MCF 10A (cell line): ENCODE measurements around the gene IFIT3. TPM values are rescaled to one million over a fixed set of nuclear protein-coding genes. Genes with fewer than 3 reads are reported as not detected.

Source experiments
- BruUV-seq: library from RNA; stranded (reverse); fragments of 400-500 nt; replicated peaks from 2 replicates; lab custom pipeline; 2021; lab: Mats Ljungman, UMichigan
- CTCF ChIA-PET: fragments of 300-600 bp; sonication (Branson Sonifier 250); formaldehyde crosslinking; extraction: SDS; loops from one replicate; lab custom pipeline; 2021; ENCODE audit warnings: antibody characterized with exemption, inconsistent platforms; lab: Yijun Ruan, JAX
- POLR2A ChIA-PET: fragments of 300-600, 350-650 bp; sonication (Branson Sonifier 250); formaldehyde crosslinking; extraction: SDS; loops from one replicate; lab custom pipeline; 2020; ENCODE audit warnings: antibody characterized with exemption, inconsistent platforms; lab: Yijun Ruan, JAX
- DNase-seq: peaks from one replicate; pipeline ENCODE4 v3.0.0-alpha.2; 2018; ENCODE audit not compliant: unreplicated experiment
- H3K27ac Mint-ChIP-seq: one replicate; pipeline ENCODE4 v1.8.0; 2022; ENCODE audit warnings: mild to moderate bottlenecking, low read depth, mixed read lengths; ENCODE audit not compliant: unreplicated experiment
- H3K27me3 Mint-ChIP-seq: one replicate; pipeline ENCODE4 v1.8.0; 2022; ENCODE audit warnings: mixed read lengths; ENCODE audit not compliant: insufficient read depth, unreplicated experiment
- H3K36me3 Mint-ChIP-seq: one replicate; pipeline ENCODE4 v1.8.0; 2022; ENCODE audit warnings: mild to moderate bottlenecking, moderate library complexity, mixed read lengths; ENCODE audit not compliant: insufficient read depth, unreplicated experiment
- H3K4me1 Mint-ChIP-seq: one replicate; pipeline ENCODE4 v1.8.0; 2022; ENCODE audit warnings: mixed read lengths; ENCODE audit not compliant: insufficient read depth, unreplicated experiment
- H3K4me3 Mint-ChIP-seq: one replicate; pipeline ENCODE4 v1.8.0; 2022; ENCODE audit warnings: mild to moderate bottlenecking, moderate library complexity, mixed read lengths; ENCODE audit not compliant: unreplicated experiment
- H3K9me3 Mint-ChIP-seq: one replicate; pipeline ENCODE4 v1.8.0; 2022; ENCODE audit warnings: mixed read lengths; ENCODE audit not compliant: unreplicated experiment
- CTCF ChIP-seq: fragments of 200-600 bp; IDR thresholded peaks from one replicate; pipeline ENCODE4 v1.8.0; 2022; ENCODE audit warnings: antibody characterized with exemption, mild to moderate bottlenecking; ENCODE audit not compliant: unreplicated experiment
- intact Hi-C: fragments of 100-400 bp; cut with micrococcal nuclease; formaldehyde crosslinking; loops from 2 replicates; pipeline ENCODE4 v1.14.1; 2022
- total RNA-seq: library from RNA; stranded (reverse); gene quantifications from 2 replicates; pipeline ENCODE4 v1.2.3, GENCODE V29; 2022

Gene IFIT3
- total RNA-seq, 1 experiment from 2014 or later = 1.4 TPM

- Mint-ChIP-seq H3K27me3 (no peaks in the 10 kb centered on the region), H3K27ac (no peak overlapping the region), H3K9me3 (no peaks in the 10 kb centered on the region), H3K36me3 (no peaks in the 10 kb centered on the region), H3K4me3 (no peak overlapping the region), H3K4me1 (no peaks in the 10 kb centered on the region)
- BruUV-seq = no TSS peak
- intact Hi-C loops = no loop called here
- ChIA-PET POLR2A (interaction anchor here (1.5 kb wide), 1 partner anchor 10 kb away, joined by 3 read pairs; no protein-coding TSS in a partner anchor), CTCF (interaction anchor here (1.2 kb wide), 1 partner anchor 16 kb away, joined by 4 read pairs; no protein-coding TSS in a partner anchor)
- no peak for TF ChIP-seq CTCF
- DNase-seq = no peak
These were observed 56.9 kb downstream of the IFIT3 start for GRCh38 chr10:89384474-89385340.

- Mint-ChIP-seq H3K27ac (no peak overlapping the region), H3K36me3 (no peaks in the 10 kb centered on the region), H3K4me1 (no peaks in the 10 kb centered on the region), H3K4me3 (no peak overlapping the region), H3K9me3 (no peaks in the 10 kb centered on the region), H3K27me3 (no peaks in the 10 kb centered on the region)
- POLR2A ChIA-PET = interaction anchor here (0.8 kb wide), 1 partner anchor 1483 kb away, joined by 3 read pairs; the partner anchor contains the start of gene RPP30
- no peak for DNase-seq
- BruUV-seq = no TSS peak
- CTCF ChIA-PET = interaction anchor here (0.6 to 1.1 kb wide), 6 partner anchors 9 to 359 kb away, joined by 3 to 7 read pairs (median 3); no protein-coding TSS in a partner anchor
- no peak for TF ChIP-seq CTCF
- intact Hi-C loops = loop anchor here (1.0 kb wide), 1 partner anchor 172 kb away; no protein-coding TSS in a partner anchor
These were observed 61.0 kb downstream of the IFIT3 start for GRCh38 chr10:89388806-89389205.

DNA sequence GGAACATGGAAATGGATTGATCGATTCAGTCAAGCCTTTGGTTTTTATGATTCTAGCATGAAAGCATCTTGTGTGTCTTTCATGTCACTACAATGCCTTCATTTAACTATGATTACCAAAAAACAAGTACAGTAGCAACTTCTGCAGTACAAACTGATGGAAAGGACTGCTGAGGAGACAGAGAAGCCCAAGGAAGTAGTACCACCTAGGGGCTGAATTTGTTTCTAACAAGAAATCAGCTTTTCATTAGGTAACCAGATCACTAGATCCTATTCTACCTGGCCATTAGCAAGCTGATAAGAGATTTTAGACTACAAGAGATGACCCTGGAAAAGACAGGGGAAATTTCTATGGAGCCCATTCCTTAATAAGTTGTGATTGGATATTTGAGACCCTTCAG is 61.5 kb downstream of the IFIT3 start:
- intact Hi-C loops = loop anchor here (1.0 kb wide), 1 partner anchor 172 kb away; no protein-coding TSS in a partner anchor
- Mint-ChIP-seq H3K36me3 (no peaks in the 10 kb centered on the region), H3K27me3 (no peaks in the 10 kb centered on the region), H3K4me1 (no peaks in the 10 kb centered on the region), H3K9me3 (no peaks in the 10 kb centered on the region), H3K4me3 (no peak overlapping the region), H3K27ac (no peak overlapping the region)
- POLR2A ChIA-PET = interaction anchor here (0.8 kb wide), 1 partner anchor 1482 kb away, joined by 3 read pairs; the partner anchor contains the start of gene RPP30
- peak; percentile 40 for DNase-seq
- CTCF ChIA-PET = interaction anchor here (0.5 to 1.1 kb wide), 6 partner anchors 13 to 360 kb away, joined by 3 to 7 read pairs (median 4); no protein-coding TSS in a partner anchor
- TF ChIP-seq CTCF = peak; percentile 32
- no TSS peak for BruUV-seq

Other genes with a start within 250 kb of the IFIT3 start
- gene CH25H, start 120.7 kb upstream of the IFIT3 start, total RNA-seq = not detected in 2 replicates
- 18.5 and 22.3 TPM in 2 replicates for gene LIPA, start 76.2 kb upstream of the IFIT3 start, total RNA-seq
- 0.58 and 1.3 TPM in 2 replicates for gene IFIT2, start 26.0 kb upstream of the IFIT3 start, total RNA-seq
- gene IFIT1B, start 50.1 kb downstream of the IFIT3 start, total RNA-seq = not detected in 2 replicates
- gene IFIT1, start 64.6 kb downstream of the IFIT3 start, total RNA-seq = 0.17 and 0.26 TPM in 2 replicates
- gene IFIT5, start 86.6 kb downstream of the IFIT3 start, total RNA-seq = 11.2 and 12.8 TPM in 2 replicates
- 0.09 and 0.10 TPM in 2 replicates for gene SLC16A12, start 207.6 kb downstream of the IFIT3 start, total RNA-seq